Tibial nerve (tissue), 4 donors: ENCODE measurements around the gene PLCB1. TPM values are rescaled to one million over a fixed set of nuclear protein-coding genes. Genes with fewer than 3 reads are reported as not detected.

Source experiments
- DNase-seq, 2 donors: peaks; one replicate each; pipeline ENCODE4 v3.0.0-alpha.2; 2019; ENCODE audit warnings: low spot score in 2 of 2
- H3K27ac ChIP-seq, 4 donors: fragments of 200-600 bp; sonication (generic) in 3 of 4; one replicate each; pipeline ENCODE4 v1.5.1; 2017 to 2019; ENCODE audit warnings: mild to moderate bottlenecking in 1 of 4
- H3K27me3 ChIP-seq, 2 donors: fragments of 200-600 bp; sonication (generic) in 1 of 2; one replicate each; pipeline versions ENCODE4 v1.5.1 to v1.6.0; 2017 to 2019
- H3K36me3 ChIP-seq, 3 donors: fragments of 200-600 bp; sonication (generic); one replicate each; pipeline ENCODE4 v1.5.1; 2018 to 2019
- H3K4me1 ChIP-seq, 4 donors: fragments of 200-600 bp; sonication (generic) in 3 of 4; one replicate each; pipeline ENCODE4 v1.5.1; 2017 to 2019
- H3K4me3 ChIP-seq, 4 donors: fragments of 200-600 bp; sonication (generic) in 3 of 4; one replicate each; pipeline ENCODE4 v1.5.1; 2017 to 2019; ENCODE audit warnings: mild to moderate bottlenecking in 1 of 4, moderate library complexity in 1 of 4
- H3K9me3 ChIP-seq, 4 donors: fragments of 200-600 bp; sonication (generic) in 3 of 4; one replicate each; pipeline ENCODE4 v1.5.1; 2017 to 2019
- CTCF ChIP-seq, 5 experiments: fragments of 200-600 bp in 3 of 5; fragments of 450-650 bp in 2 of 5; sonication (generic) in 3 of 5; IDR thresholded peaks; one replicate each; pipeline ENCODE4 v1.5.1; 2016 to 2019; ENCODE audit warnings: antibody characterized with exemption in 5 of 5, mild to moderate bottlenecking in 3 of 5, moderate library complexity in 2 of 5
- EP300 ChIP-seq, 2 donors: sonication (generic); formaldehyde crosslinking; IDR thresholded peaks; one replicate each; pipeline ENCODE4 v1.6.1; 2017; ENCODE audit warnings: antibody characterized with exemption in 2 of 2, mild to moderate bottlenecking in 1 of 2
- POLR2A ChIP-seq, 2 donors: fragments of 450-650 bp; IDR thresholded peaks; one replicate each; pipeline ENCODE4 v1.6.1; 2017; ENCODE audit warnings: antibody characterized with exemption in 2 of 2, mild to moderate bottlenecking in 2 of 2, moderate library complexity in 2 of 2
- WGBS, 2 donors: methylation state at CpG; one replicate each; pipeline ENCODE4 v1.1.5; 2018; 5-methylcytosine and 5-hydroxymethylcytosine counted together
- total RNA-seq, 4 donors: library from RNA; depleted of rRNA; stranded (reverse); fragments of >200 nt; gene quantifications; one replicate each; pipeline ENCODE4 v1.1.0, GENCODE V29; 2016

The PLCB1 gene
- total RNA-seq, 4 donors from 2014 or later: 34.7 to 52.8 (median 39.2) TPM

DNA sequence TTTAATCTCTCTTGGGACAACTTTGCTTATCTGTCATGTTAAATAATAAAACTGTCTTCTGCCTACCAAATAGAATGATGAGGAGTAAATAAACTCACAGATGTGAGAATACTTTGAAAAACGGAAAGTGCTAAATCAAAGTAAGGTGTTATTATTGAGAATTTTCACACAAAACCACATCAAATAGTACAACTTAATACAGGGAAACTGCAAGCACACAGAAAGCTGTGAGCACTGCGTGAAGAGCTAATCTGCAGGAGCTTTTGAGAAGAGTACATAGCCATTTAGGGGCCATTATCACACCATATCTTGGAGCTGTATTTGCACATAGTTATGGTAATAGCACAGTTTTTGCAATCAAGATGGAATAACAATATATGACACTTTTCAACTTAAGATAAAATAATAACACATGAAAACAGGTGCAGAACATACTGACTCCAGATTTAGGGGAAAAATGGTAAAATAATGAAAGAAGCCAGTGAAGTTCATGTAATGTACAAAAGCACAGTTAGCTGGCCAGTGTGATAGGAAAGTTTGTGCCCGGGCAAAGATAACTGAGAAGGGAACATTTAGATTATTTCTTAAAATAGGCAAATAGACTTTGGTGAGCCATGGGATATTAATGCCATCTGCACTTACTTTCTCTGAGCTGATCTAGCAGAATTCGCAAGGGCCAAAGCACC, 538.3 kb downstream of the PLCB1 start:
- H3K4me1 ChIP-seq: peaks cover 0 to 19% (median 0%) of the 10 kb centered on the region in 4 donors
- no peak overlapping the region for H3K27ac ChIP-seq
- no peaks in the 10 kb centered on the region for H3K27me3 ChIP-seq
- H3K36me3 ChIP-seq: no peaks in the 10 kb centered on the region
- H3K4me3 ChIP-seq: no peak overlapping the region
- no peaks in the 10 kb centered on the region for H3K9me3 ChIP-seq
- WGBS, 2 donors: 85 to 88% methylated on average over 4 of the region's 4 CpGs
- no peak for DNase-seq
- TF ChIP-seq CTCF (IDR thresholded peaks at IDR 0.05) (no peak), POLR2A (IDR thresholded peaks at IDR 0.05) (no peak), EP300 (IDR thresholded peaks at IDR 0.05) (no peak)

DNA sequence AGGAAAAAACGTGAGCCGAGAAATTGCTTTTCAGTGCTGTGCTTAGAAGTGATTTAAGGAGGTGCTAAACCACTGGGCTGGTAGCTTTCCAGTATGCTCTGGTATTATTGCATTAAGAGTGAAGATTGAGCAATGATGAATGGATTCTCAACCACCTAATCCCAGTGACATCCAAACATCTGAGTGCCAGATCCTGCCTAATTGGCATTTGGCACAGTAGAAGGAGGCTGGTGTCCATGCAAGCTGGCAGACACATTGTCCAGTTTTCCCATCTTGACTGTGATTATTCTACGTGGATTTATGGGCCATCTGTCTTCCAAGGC, 538.8 kb downstream of the PLCB1 start:
- H3K9me3 ChIP-seq: no peaks in the 10 kb centered on the region
- WGBS, 2 donors: 64 to 72% methylated on average over 3 of the region's 3 CpGs
- DNase-seq: no peak
- no peaks in the 10 kb centered on the region for H3K27me3 ChIP-seq
- no peak for TF ChIP-seq EP300 (IDR thresholded peaks at IDR 0.05)
- TF ChIP-seq CTCF (IDR thresholded peaks at IDR 0.05): no peak
- no peak for TF ChIP-seq POLR2A (IDR thresholded peaks at IDR 0.05)
- H3K4me3 ChIP-seq: no peak overlapping the region
- H3K4me1 ChIP-seq: peaks cover 0 to 19% (median 0%) of the 10 kb centered on the region in 4 donors
- no peak overlapping the region for H3K27ac ChIP-seq
- no peaks in the 10 kb centered on the region for H3K36me3 ChIP-seq

DNA sequence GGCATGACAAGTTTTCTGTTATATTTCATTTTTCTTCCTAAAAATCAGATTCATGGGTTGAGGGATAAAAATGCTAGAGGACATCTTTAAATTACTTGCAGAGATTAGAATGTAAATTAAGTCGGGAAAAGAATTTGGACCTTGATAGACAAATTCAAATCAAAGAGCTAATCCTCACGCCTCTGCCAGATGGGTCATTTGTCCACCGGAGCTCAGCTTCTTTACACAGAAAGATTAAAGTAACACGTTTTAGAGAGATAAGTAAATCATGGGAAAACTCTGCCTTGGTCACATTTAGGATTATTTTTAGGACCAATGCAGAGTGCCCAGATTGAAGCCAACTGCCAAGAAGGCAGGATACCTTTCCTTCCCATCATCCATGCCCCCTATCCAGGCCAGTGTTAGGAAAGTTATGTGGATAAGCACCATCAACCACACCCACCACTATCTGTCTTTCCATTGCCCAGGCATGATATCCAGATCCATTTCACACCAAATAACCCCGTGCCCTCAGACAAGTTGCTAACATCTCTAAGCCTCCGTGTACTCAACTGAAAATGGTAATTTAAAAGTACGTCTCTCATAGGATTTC, 539.4 kb downstream of the PLCB1 start:
- no peaks in the 10 kb centered on the region for H3K27me3 ChIP-seq
- 88 to 90% methylated on average over 7 of the region's 7 CpGs for WGBS, 2 donors
- no peak overlapping the region for H3K4me3 ChIP-seq
- H3K36me3 ChIP-seq: no peaks in the 10 kb centered on the region
- no peak for DNase-seq
- H3K9me3 ChIP-seq: no peaks in the 10 kb centered on the region
- TF ChIP-seq EP300 (IDR thresholded peaks at IDR 0.05) (no peak), POLR2A (IDR thresholded peaks at IDR 0.05) (no peak), CTCF (IDR thresholded peaks at IDR 0.05) (no peak)
- H3K27ac ChIP-seq: no peak overlapping the region
- H3K4me1 ChIP-seq: peaks cover 0 to 19% (median 0%) of the 10 kb centered on the region in 4 donors

GRCh38 chr20:8673116-8673515, 541.0 kb downstream of the PLCB1 start:
- Histone ChIP-seq H3K27ac (no peak overlapping the region), H3K9me3 (peaks cover 0 to 4% (median 0%) of the 10 kb centered on the region in 4 donors), H3K36me3 (no peaks in the 10 kb centered on the region), H3K4me1 (peaks cover 0 to 6% (median 0%) of the 10 kb centered on the region in 4 donors), H3K4me3 (no peak overlapping the region), H3K27me3 (no peaks in the 10 kb centered on the region)
- WGBS, 2 donors: 96 to 99% methylated on average over 2 of the region's 2 CpGs
- no peak for DNase-seq
- TF ChIP-seq CTCF (IDR thresholded peaks at IDR 0.05): no peak
- TF ChIP-seq EP300 (IDR thresholded peaks at IDR 0.05): no peak
- no peak for TF ChIP-seq POLR2A (IDR thresholded peaks at IDR 0.05)

DNA sequence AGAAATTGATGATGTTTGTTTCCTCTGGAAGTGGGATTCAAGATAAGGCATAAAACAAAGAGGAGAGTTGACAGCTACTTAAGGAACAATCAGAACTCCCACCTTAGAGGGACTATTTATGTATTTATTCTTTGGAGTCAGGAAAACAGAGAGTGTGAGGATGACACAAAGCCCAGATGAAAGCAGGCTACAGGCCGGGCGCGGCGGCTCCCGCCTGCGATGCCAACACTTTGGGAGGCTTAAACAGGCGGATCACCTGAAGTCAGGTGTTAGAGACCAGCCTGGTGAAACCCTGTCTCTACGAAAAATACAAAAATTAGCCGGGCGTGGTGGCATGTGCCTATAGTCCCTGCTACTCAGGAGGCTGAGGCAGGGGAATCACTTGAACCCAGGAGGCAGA, 543.8 kb downstream of the PLCB1 start:
- peaks cover 0 to 4% (median 0%) of the 10 kb centered on the region in 4 donors for H3K9me3 ChIP-seq
- no peaks in the 10 kb centered on the region for H3K27me3 ChIP-seq
- H3K4me1 ChIP-seq: no peaks in the 10 kb centered on the region
- no peak overlapping the region for H3K27ac ChIP-seq
- WGBS, 2 donors: 95 to 96% methylated on average over 10 of the region's 10 CpGs
- no peaks in the 10 kb centered on the region for H3K36me3 ChIP-seq
- TF ChIP-seq POLR2A (IDR thresholded peaks at IDR 0.05) (no peak), CTCF (IDR thresholded peaks at IDR 0.05) (no peak), EP300 (IDR thresholded peaks at IDR 0.05) (no peak)
- no peak overlapping the region for H3K4me3 ChIP-seq
- DNase-seq: no peak
